Osteoblast (primary cell): ENCODE data around the gene CMKLR1. TPM values are rescaled to one million over a fixed set of nuclear protein-coding genes. Genes with fewer than 3 reads are reported as not detected.

Source experiments
- DNase-seq: peaks from one replicate; pipeline ENCODE4 v3.0.0; 2011; ENCODE audit warnings: low spot score, mixed read lengths; ENCODE audit not compliant: insufficient read length; ENCODE audit errors: missing footprints
- H2AFZ ChIP-seq: 2 replicates; pipeline ENCODE4 v1.6.0; 2011; ENCODE audit warnings: mild to moderate bottlenecking, low read length
- H3K27ac ChIP-seq: 2 replicates; pipeline ENCODE4 v1.5.1; 2011; ENCODE audit warnings: mild to moderate bottlenecking, low read depth, low read length, moderate library complexity
- H3K27me3 ChIP-seq: 2 replicates; pipeline ENCODE4 v1.6.0; 2012; ENCODE audit warnings: mild to moderate bottlenecking, control low read depth, inconsistent platforms, low read length, moderate library complexity; ENCODE audit not compliant: insufficient read depth
- H3K36me3 ChIP-seq: 2 replicates; pipeline ENCODE4 v1.5.1; 2011; ENCODE audit warnings: mild to moderate bottlenecking, low read length, control low read depth, moderate library complexity; ENCODE audit not compliant: insufficient read depth
- H3K4me1 ChIP-seq: 2 replicates; pipeline ENCODE4 v1.5.1; 2011; ENCODE audit warnings: mild to moderate bottlenecking, low read length, control low read depth, moderate library complexity; ENCODE audit not compliant: insufficient read depth
- H3K4me2 ChIP-seq: 2 replicates; pipeline ENCODE4 v1.6.0; 2011; ENCODE audit warnings: mild to moderate bottlenecking, low read length; ENCODE audit not compliant: insufficient read depth
- H3K4me3 ChIP-seq: fragments of 200-600 bp; sonication (generic); 3 replicates; pipeline ENCODE4 v1.5.1; 2012; ENCODE audit warnings: mild to moderate bottlenecking, low read length, inconsistent platforms; ENCODE audit not compliant: insufficient read depth
- H3K79me2 ChIP-seq: 2 replicates; pipeline ENCODE4 v1.6.0; 2012; ENCODE audit warnings: mild to moderate bottlenecking, low read length, control low read depth, inconsistent platforms; ENCODE audit not compliant: insufficient read depth
- H3K9me3 ChIP-seq: 2 replicates; pipeline ENCODE4 v1.5.1; 2011; ENCODE audit warnings: low read depth, low read length, control low read depth
- H4K20me1 ChIP-seq: 2 replicates; pipeline ENCODE4 v1.6.0; 2012; ENCODE audit warnings: mild to moderate bottlenecking, low read length, control low read depth; ENCODE audit not compliant: insufficient read depth
- total RNA-seq: library from RNA; depleted of rRNA; stranded (reverse); fragments of >200 nt; gene quantifications from 2 replicates; pipeline ENCODE4 v1.2.3, GENCODE V29; 2012
- TF ChIP-seq, protein P1 (sequence below): IDR thresholded peaks from 2 replicates; pipeline ENCODE4 v1.5.1; 2011; ENCODE audit warnings: mild to moderate bottlenecking, low read depth, low read length, moderate library complexity; ENCODE audit errors: extremely low read depth

The CMKLR1 gene
- total RNA-seq, 1 donor: 9.8 TPM

DNA sequence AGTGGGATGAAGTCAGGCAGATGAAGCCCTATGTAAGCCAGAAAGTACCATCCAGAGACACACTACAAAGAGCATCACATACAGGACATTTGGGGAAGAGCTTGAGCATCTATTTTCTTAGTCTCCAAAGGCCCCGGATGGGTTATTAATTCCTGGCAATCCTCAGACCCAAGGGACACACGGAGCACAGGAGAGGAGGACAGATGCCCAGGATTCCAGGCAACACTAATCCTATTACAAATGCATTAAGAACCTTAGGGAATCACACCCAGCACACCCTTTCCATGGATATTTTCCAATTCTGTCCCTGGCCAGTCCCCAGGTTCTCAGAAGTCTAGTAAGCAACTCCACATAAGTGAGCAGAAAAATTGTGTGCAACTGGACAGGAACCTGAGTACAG, 65.9 kb downstream of the CMKLR1 start:
- Histone ChIP-seq H3K4me1 (no peaks in the 10 kb centered on the region), H2AFZ (no peak overlapping the region), H3K27me3 (peaks cover 2% of the 10 kb centered on the region), H3K9me3 (no peaks in the 10 kb centered on the region), H3K4me3 (no peak overlapping the region), H3K36me3 (no peaks in the 10 kb centered on the region), H3K27ac (no peak overlapping the region), H4K20me1 (no peaks in the 10 kb centered on the region), H3K79me2 (no peaks in the 10 kb centered on the region), H3K4me2 (no peak overlapping the region)
- TF ChIP-seq, protein P1, sequence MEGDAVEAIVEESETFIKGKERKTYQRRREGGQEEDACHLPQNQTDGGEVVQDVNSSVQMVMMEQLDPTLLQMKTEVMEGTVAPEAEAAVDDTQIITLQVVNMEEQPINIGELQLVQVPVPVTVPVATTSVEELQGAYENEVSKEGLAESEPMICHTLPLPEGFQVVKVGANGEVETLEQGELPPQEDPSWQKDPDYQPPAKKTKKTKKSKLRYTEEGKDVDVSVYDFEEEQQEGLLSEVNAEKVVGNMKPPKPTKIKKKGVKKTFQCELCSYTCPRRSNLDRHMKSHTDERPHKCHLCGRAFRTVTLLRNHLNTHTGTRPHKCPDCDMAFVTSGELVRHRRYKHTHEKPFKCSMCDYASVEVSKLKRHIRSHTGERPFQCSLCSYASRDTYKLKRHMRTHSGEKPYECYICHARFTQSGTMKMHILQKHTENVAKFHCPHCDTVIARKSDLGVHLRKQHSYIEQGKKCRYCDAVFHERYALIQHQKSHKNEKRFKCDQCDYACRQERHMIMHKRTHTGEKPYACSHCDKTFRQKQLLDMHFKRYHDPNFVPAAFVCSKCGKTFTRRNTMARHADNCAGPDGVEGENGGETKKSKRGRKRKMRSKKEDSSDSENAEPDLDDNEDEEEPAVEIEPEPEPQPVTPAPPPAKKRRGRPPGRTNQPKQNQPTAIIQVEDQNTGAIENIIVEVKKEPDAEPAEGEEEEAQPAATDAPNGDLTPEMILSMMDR: no peak
- DNase-seq: no peak

DNA sequence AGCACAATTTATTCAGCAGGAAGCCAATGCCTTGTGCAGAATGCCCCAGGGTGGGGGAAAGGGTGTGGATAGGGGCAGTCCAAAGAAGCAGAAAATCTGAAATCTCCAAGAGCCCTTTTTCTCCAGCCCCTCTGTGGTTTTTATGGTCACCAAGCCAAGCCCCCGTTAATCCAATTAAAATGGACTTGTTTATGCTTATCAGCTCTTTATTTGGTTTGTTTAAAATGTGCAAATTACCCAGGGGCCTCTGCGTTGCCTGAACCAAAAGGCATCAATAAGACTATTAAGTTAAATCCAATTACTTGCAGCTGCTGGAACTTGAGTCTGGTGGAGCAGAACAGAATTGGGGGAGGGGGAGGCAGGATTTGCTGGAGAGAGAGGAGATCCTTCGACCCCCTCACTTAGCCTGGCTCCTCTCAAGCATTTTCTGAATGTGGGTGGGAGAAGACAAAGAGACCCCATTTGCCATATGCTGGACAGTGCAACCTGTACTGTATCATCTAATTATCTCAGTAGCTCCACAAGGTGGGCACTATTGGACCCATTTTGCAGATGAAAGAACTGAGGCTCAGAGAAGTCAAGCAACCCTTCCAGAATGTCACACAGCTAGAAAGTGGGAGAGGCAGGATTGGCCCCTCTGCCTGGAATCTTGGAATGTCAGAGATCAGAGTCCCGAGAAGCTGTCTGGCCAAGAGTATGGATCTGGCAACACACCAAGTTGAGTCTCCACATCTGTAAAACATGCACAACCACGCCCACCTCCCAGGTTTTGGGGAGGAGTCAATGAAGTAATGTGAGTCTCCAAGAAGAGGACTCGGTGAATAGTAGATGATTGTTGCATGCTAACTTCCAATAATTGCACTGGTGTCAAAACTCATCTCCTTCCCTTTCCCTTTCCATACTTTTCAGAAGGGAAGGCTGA, 66.9 kb downstream of the CMKLR1 start:
- TF ChIP-seq, protein P1: no peak
- H3K4me3 ChIP-seq: no peak overlapping the region
- no peaks in the 10 kb centered on the region for H3K79me2 ChIP-seq
- no peak overlapping the region for H2AFZ ChIP-seq
- peaks cover 2% of the 10 kb centered on the region for H3K27me3 ChIP-seq
- H3K36me3 ChIP-seq: no peaks in the 10 kb centered on the region
- H3K9me3 ChIP-seq: no peaks in the 10 kb centered on the region
- no peaks in the 10 kb centered on the region for H3K4me1 ChIP-seq
- no peak for DNase-seq
- no peaks in the 10 kb centered on the region for H4K20me1 ChIP-seq
- no peak overlapping the region for H3K4me2 ChIP-seq
- H3K27ac ChIP-seq: no peak overlapping the region

DNA sequence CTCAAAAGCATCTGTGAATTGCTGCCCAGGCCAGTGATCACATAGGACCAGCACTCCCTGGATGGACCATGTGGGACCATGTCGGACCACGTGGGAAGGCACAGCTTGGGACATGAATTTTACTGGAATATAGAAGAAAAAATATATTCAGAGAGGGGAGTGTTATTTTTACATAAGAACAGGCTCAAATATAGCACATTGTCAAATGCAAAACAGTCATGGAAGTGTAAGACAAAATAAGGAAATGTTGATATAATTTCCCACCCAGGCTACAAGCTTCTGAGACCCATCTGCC, 68.3 kb downstream of the CMKLR1 start:
- H3K9me3 ChIP-seq: no peaks in the 10 kb centered on the region
- DNase-seq: no peak

More for the DNA sequence above, 68.3 kb downstream of the CMKLR1 start:
- Histone ChIP-seq H3K4me3 (no peak overlapping the region), H3K27me3 (peaks cover 2% of the 10 kb centered on the region), H3K79me2 (no peaks in the 10 kb centered on the region), H3K4me2 (no peak overlapping the region), H3K36me3 (no peaks in the 10 kb centered on the region), H2AFZ (no peak overlapping the region), H3K27ac (no peak overlapping the region), H4K20me1 (no peaks in the 10 kb centered on the region), H3K4me1 (no peaks in the 10 kb centered on the region)
- TF ChIP-seq, protein P1: no peak
